Adrenal gland (tissue), 12 donors: ENCODE measurements around the gene ATRIP. TPM values are rescaled to one million over a fixed set of nuclear protein-coding genes. Genes with fewer than 3 reads are reported as not detected.

Experiments used
- DNase-seq, 7 donors: peaks; one replicate each; pipeline ENCODE4 v3.0.0-alpha.2; 2019 to 2020
- H3K27ac ChIP-seq, 5 donors: fragments of 200-600 bp; sonication (generic) in 4 of 5; 1 replicate in 3 of 5; 2 replicates in 2 of 5; pipeline versions ENCODE4 v1.5.1 to v1.8.0; 2016 to 2020; ENCODE audit warnings: mild to moderate bottlenecking in 1 of 5
- H3K27me3 ChIP-seq: fragments of 200-600 bp; 2 replicates; pipeline ENCODE4 v1.8.0; 2021
- H3K36me3 ChIP-seq, 2 donors: fragments of 200-600 bp; replicated peaks in 1 of 2; 1 replicate in 1 of 2; 2 replicates in 1 of 2; pipeline versions ENCODE4 v1.5.1 to v1.8.0; 2018 to 2022
- H3K4me1 ChIP-seq, 2 donors: fragments of 200-600 bp; replicated peaks in 1 of 2; 1 replicate in 1 of 2; 2 replicates in 1 of 2; pipeline versions ENCODE4 v1.5.1 to v1.8.0; 2018 to 2021
- H3K4me3 ChIP-seq, 4 donors: fragments of 200-600 bp; sonication (generic) in 3 of 4; one replicate each; pipeline ENCODE4 v1.5.1; 2016 to 2018
- H3K9me3 ChIP-seq, 3 donors: fragments of 200-600 bp; sonication (generic) in 1 of 3; replicated peaks in 1 of 3; 1 replicate in 2 of 3; 2 replicates in 1 of 3; pipeline versions ENCODE4 v1.5.1 to v1.8.0; 2016 to 2021
- POLR2A ChIP-seq, 2 donors: fragments of 450-650 bp; IDR thresholded peaks; one replicate each; pipeline ENCODE4 v1.6.1; 2017; ENCODE audit warnings: antibody characterized with exemption in 2 of 2, mild to moderate bottlenecking in 2 of 2, moderate library complexity in 1 of 2
- WGBS, 4 donors: extraction: QIAGEN DNeasy Blood & Tissue Kit in 2 of 4; methylation state at CpG; one replicate each; pipeline versions ENCODE4 v1.1.5 to v1.1.7; 2013 to 2017; 5-methylcytosine and 5-hydroxymethylcytosine counted together
- intact Hi-C, 2 donors: fragments of 100-400 bp; cut with DNase I; formaldehyde crosslinking; loops; one replicate each; pipeline versions ENCODE4 v1.14.1 to v1.15.0; 2022 to 2023
- polyA plus RNA-seq, 3 donors: library from polyadenylated mRNA; stranded (reverse); fragments of 200-250 nt in 2 of 3; fragments of 350-450 nt in 1 of 3; fragmentation: Illumina TruSeq in 1 of 3; extraction: RNeasy Lipid Tissue Mini Kit (QIAGEN cat#74804) in 1 of 3; gene quantifications; one replicate each; pipeline ENCODE4 v1.2.3, GENCODE V29; 2013 to 2014
- total RNA-seq, 9 donors: library from RNA; depleted of rRNA in 4 of 9; stranded (reverse); fragments of >200 nt in 4 of 9; fragments of 120-200 nt in 1 of 9; fragmentation: NEBNext Ultra II Directional in 1 of 9; extraction: Animal tissue kit (Norgen Biotek cat#: 25700) in 1 of 9; gene quantifications; one replicate each; pipeline versions ENCODE4 v1.1.0 to v1.2.4, GENCODE V29; 2013 to 2023
- TF ChIP-seq, protein P1 (sequence below), 6 experiments: fragments of 450-650 bp in 4 of 6; fragments of 200-600 bp in 2 of 6; sonication (generic) in 1 of 6; IDR thresholded peaks; 1 replicate in 5 of 6; 2 replicates in 1 of 6; pipeline versions ENCODE4 v1.5.1 to v1.8.0; 2016 to 2021; ENCODE audit warnings: antibody characterized with exemption in 6 of 6, mild to moderate bottlenecking in 2 of 6, moderate library complexity in 1 of 6
- donor health status: healthy with polysubstance abuse.
- donor health status: Bipolar disorder and iron deficiency.
- donor health status: DM: yes; HTN: yes; CAD: no.
- donor health status: DM: no; HTN: no; CAD: no.
- donor health status: DM: no; HTN: no; CAD: no.
- donor health status: DM: yes; HTN: yes; CAD: no.

Gene ATRIP
- total and polyA plus RNA-seq, 12 donors: 5.1 to 15.9 (median 6.8) TPM

DNA sequence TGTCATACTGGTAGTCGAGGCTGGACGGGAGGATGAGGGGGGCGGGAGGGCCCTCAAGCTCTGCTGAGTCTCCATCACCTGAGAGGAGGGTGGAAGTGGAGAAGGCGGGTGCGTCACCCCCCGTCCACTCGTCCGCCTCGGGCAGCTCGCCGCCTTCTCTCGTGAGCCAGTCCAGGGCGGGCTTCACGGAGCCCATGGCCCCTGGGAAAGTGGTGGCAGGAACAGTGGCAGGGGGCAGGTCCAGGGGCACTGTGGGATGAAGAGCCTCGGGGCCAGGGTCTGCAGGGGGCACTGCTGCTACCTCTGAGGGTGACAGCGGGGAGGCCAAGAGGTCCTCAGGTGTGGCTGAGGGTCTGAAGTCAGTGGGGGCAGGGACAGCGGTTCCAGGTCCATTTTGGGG lies 26.9 kb upstream of the ATRIP start:
- 83 to 92% (median 91%) methylated on average over 16 to 17 of the region's 17 CpGs for WGBS, 4 donors
- intact Hi-C loops: no loop called here
- H3K4me3 ChIP-seq: no peak overlapping the region
- H3K27me3 ChIP-seq: no peaks in the 10 kb centered on the region
- peaks cover 0 to 20% of the 10 kb centered on the region in 2 donors for H3K36me3 ChIP-seq
- TF ChIP-seq, protein P1, sequence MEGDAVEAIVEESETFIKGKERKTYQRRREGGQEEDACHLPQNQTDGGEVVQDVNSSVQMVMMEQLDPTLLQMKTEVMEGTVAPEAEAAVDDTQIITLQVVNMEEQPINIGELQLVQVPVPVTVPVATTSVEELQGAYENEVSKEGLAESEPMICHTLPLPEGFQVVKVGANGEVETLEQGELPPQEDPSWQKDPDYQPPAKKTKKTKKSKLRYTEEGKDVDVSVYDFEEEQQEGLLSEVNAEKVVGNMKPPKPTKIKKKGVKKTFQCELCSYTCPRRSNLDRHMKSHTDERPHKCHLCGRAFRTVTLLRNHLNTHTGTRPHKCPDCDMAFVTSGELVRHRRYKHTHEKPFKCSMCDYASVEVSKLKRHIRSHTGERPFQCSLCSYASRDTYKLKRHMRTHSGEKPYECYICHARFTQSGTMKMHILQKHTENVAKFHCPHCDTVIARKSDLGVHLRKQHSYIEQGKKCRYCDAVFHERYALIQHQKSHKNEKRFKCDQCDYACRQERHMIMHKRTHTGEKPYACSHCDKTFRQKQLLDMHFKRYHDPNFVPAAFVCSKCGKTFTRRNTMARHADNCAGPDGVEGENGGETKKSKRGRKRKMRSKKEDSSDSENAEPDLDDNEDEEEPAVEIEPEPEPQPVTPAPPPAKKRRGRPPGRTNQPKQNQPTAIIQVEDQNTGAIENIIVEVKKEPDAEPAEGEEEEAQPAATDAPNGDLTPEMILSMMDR (IDR thresholded peaks at IDR 0.05): no peak
- H3K27ac ChIP-seq: no peak overlapping the region
- no peak for DNase-seq
- H3K4me1 ChIP-seq: no peaks in the 10 kb centered on the region
- no peaks in the 10 kb centered on the region for H3K9me3 ChIP-seq

DNA sequence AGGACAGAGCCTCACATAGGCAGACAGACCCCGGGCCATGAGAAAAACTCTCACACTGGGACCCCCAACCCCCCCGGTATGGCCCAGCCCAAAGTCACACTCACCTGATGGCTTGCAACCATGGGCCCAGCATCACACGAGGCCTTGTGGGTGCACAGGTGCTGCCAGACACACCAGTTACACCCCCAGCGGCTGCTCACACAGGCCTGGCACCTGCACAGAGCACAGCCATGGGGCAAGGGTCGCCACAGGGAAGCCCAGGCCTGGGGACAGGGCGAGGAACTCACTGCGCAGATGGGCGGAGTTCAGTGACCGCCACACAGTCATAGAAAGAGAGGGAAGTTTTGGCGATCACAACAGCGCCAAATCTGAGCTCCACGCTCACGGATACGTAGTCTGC lies 26.0 kb upstream of the ATRIP start:
- no peaks in the 10 kb centered on the region for H3K27me3 ChIP-seq
- TF ChIP-seq, protein P1 (IDR thresholded peaks at IDR 0.05): no peak
- no peak for TF ChIP-seq POLR2A (IDR thresholded peaks at IDR 0.05)
- 88 to 94% (median 90%) methylated on average over 10 to 14 of the region's 14 CpGs for WGBS, 4 donors
- H3K9me3 ChIP-seq: no peaks in the 10 kb centered on the region
- peaks cover 0 to 10% of the 10 kb centered on the region in 2 donors for H3K36me3 ChIP-seq
- intact Hi-C loops: no loop called here
- H3K4me3 ChIP-seq: no peak overlapping the region
- DNase-seq: no peak
- no peaks in the 10 kb centered on the region for H3K4me1 ChIP-seq
- H3K27ac ChIP-seq: no peak overlapping the region

DNA sequence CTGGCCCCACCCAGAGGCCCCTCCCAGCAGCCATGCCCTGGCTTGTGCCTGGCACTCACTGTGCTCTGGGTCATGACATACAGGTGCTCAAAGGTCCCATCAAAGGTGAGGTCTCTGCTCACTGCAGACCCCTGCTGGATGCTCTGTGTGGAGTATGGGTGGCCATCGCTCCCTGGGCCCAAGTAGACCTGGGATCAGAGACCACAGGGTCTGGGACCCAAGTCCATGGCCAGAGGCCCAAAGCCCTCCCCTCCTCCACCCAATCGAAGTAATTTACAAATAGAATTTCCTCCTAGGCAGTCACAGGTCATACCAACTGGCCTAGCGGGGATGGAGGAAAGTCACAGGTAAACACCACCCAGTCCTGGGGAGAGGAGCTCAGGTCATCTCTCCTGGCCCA lies 24.3 kb upstream of the ATRIP start:
- intact Hi-C loops: no loop called here
- H3K27me3 ChIP-seq: no peaks in the 10 kb centered on the region
- no peak overlapping the region for H3K27ac ChIP-seq
- no peaks in the 10 kb centered on the region for H3K9me3 ChIP-seq
- H3K36me3 ChIP-seq: peaks cover 0 to 6% of the 10 kb centered on the region in 2 donors
- DNase-seq: no peak
- no peak overlapping the region for H3K4me3 ChIP-seq
- TF ChIP-seq, protein P1 (IDR thresholded peaks at IDR 0.05): no peak
- no peak for TF ChIP-seq POLR2A (IDR thresholded peaks at IDR 0.05)
- WGBS, 4 donors: 83 to 98% (median 88%) methylated on average over 2 to 3 of the region's 3 CpGs
- peaks cover 0 to 6% of the 10 kb centered on the region in 2 donors for H3K4me1 ChIP-seq

DNA sequence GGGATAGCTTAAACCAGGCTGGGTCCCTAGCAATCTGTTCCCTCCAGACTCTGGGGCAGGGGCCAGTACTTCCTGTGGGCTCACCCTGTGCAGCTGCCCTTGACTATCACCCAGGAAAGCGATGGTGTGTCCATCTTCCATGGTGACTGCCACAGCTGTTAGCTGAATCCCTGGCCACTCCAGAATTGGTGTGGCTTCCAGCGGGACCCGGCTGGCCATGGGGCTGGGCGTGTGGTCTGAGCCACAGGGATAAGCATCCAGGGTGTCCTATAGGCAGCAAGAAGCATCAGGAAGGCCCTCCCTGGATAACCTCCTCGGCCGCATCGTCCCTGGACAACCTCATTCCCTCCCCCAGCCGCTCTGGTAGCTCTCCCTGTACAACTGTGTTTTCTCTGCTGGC lies 23.9 kb upstream of the ATRIP start:
- TF ChIP-seq, protein P1 (IDR thresholded peaks at IDR 0.05): no peak
- no peak for TF ChIP-seq POLR2A (IDR thresholded peaks at IDR 0.05)
- no peaks in the 10 kb centered on the region for H3K9me3 ChIP-seq
- H3K27me3 ChIP-seq: no peaks in the 10 kb centered on the region
- WGBS, 4 donors: 90 to 93% (median 91%) methylated on average over 4 to 8 of the region's 8 CpGs
- H3K4me3 ChIP-seq: no peak overlapping the region
- no peak overlapping the region for H3K27ac ChIP-seq
- H3K36me3 ChIP-seq: peaks cover 0 to 6% of the 10 kb centered on the region in 2 donors
- intact Hi-C loops: no loop called here
- no peak for DNase-seq
- peaks cover 0 to 6% of the 10 kb centered on the region in 2 donors for H3K4me1 ChIP-seq
